ENCODE data around the gene COL9A2. TPM values are rescaled to one million over a fixed set of nuclear protein-coding genes. Genes with fewer than 3 reads are reported as not detected.

The COL9A2 gene
- total and polyA plus RNA-seq, 12 donors = 0.20 to 1.8 (median 0.37) TPM

GRCh38 chr1:40303051-40303771 is 13.9 kb downstream of the COL9A2 start:
- intact Hi-C loops (cut with DNase I) = no loop called here
- DNase-seq = no peak
- Histone ChIP-seq H3K36me3 (no peaks in the 10 kb centered on the region), H3K4me1 (peaks cover 0 to 4% (median 0%) of the 10 kb centered on the region in 9 donors), H3K9me3 (no peaks in the 10 kb centered on the region), H3K27me3 (peaks cover 0 to 20% (median 15%) of the 10 kb centered on the region in 7 donors), H3K4me3 (peak overlapping the region in 3 of 10 donors; percentile 22 to 31 (median 28)), H3K27ac (no peak overlapping the region)
- TF ChIP-seq CTCF (IDR thresholded peaks at IDR 0.05) = no peak
- WGBS, 2 donors = 63% methylated on average over 35 to 38 of the region's 38 CpGs
- ATAC-seq = peak in 1 of 8 donors; percentile 32

- no peaks in the 10 kb centered on the region for H3K9me3 ChIP-seq
- ATAC-seq = no peak
- H3K27me3 ChIP-seq = peaks cover 0 to 20% (median 15%) of the 10 kb centered on the region in 7 donors
- no peak for TF ChIP-seq CTCF (IDR thresholded peaks at IDR 0.05)
- intact Hi-C loops (cut with DNase I) = no loop called here
- H3K4me3 ChIP-seq = no peak overlapping the region
- no peak for DNase-seq
- H3K36me3 ChIP-seq = no peaks in the 10 kb centered on the region
- H3K27ac ChIP-seq = no peak overlapping the region
- WGBS, 2 donors = 91 to 92% methylated on average over 13 of the region's 13 CpGs
- H3K4me1 ChIP-seq = no peaks in the 10 kb centered on the region
Observed at GRCh38 chr1:40302475-40302874, 14.6 kb downstream of the COL9A2 start.

GRCh38 chr1:40301541-40302299 is 15.4 kb downstream of the COL9A2 start:
- ATAC-seq (no peak), DNase-seq (no peak)
- 87% methylated on average over 12 of the region's 12 CpGs for WGBS, 2 donors
- H3K4me1 ChIP-seq = no peaks in the 10 kb centered on the region
- no peaks in the 10 kb centered on the region for H3K36me3 ChIP-seq
- intact Hi-C loops (cut with DNase I) = no loop called here
- no peak overlapping the region for H3K27ac ChIP-seq
- H3K27me3 ChIP-seq = peaks cover 0 to 20% (median 15%) of the 10 kb centered on the region in 7 donors
- no peak overlapping the region for H3K4me3 ChIP-seq
- no peaks in the 10 kb centered on the region for H3K9me3 ChIP-seq
- no peak for TF ChIP-seq CTCF (IDR thresholded peaks at IDR 0.05)

GRCh38 chr1:40301066-40301465 is 16.0 kb downstream of the COL9A2 start:
- 92 to 95% methylated on average over 10 of the region's 10 CpGs for WGBS, 2 donors
- TF ChIP-seq CTCF (IDR thresholded peaks at IDR 0.05) = no peak
- Histone ChIP-seq H3K4me1 (no peaks in the 10 kb centered on the region), H3K27ac (no peak overlapping the region), H3K36me3 (no peaks in the 10 kb centered on the region), H3K27me3 (peaks cover 0 to 20% (median 15%) of the 10 kb centered on the region in 7 donors), H3K9me3 (no peaks in the 10 kb centered on the region), H3K4me3 (no peak overlapping the region)
- intact Hi-C loops (cut with DNase I) = no loop called here
- DNase-seq (no peak), ATAC-seq (no peak)

Data from heart right ventricle (tissue), 16 donors.